Measurements from ENCODE around the gene ACKR4. TPM values are rescaled to one million over a fixed set of nuclear protein-coding genes. Genes with fewer than 3 reads are reported as not detected.
A peak's percentile ranks its signal among the peaks of the same experiment; 100 is the strongest.
"Not testable (repeated sequence)": the region's sequence is repeated elsewhere in the genome, so short reads cannot be mapped to it uniquely, and the experiment has no call there.

ACKR4 gene
- total RNA-seq, 1 donor from 2014 or later = 0.64 TPM

- TF ChIP-seq, protein P1, sequence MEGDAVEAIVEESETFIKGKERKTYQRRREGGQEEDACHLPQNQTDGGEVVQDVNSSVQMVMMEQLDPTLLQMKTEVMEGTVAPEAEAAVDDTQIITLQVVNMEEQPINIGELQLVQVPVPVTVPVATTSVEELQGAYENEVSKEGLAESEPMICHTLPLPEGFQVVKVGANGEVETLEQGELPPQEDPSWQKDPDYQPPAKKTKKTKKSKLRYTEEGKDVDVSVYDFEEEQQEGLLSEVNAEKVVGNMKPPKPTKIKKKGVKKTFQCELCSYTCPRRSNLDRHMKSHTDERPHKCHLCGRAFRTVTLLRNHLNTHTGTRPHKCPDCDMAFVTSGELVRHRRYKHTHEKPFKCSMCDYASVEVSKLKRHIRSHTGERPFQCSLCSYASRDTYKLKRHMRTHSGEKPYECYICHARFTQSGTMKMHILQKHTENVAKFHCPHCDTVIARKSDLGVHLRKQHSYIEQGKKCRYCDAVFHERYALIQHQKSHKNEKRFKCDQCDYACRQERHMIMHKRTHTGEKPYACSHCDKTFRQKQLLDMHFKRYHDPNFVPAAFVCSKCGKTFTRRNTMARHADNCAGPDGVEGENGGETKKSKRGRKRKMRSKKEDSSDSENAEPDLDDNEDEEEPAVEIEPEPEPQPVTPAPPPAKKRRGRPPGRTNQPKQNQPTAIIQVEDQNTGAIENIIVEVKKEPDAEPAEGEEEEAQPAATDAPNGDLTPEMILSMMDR (IDR thresholded peaks at IDR 0.05) = no peak
- Mint-ChIP-seq H3K27ac (ENCODE audit: unreplicated experiment) (peak overlapping the region; percentile 66), H3K36me3 (ENCODE audit: unreplicated experiment) (peaks cover 8% of the 10 kb centered on the region), H3K9me3 (ENCODE audit: unreplicated experiment) (no peaks in the 10 kb centered on the region), H3K4me1 (ENCODE audit: unreplicated experiment) (peaks cover 47% of the 10 kb centered on the region), H3K4me3 (ENCODE audit: unreplicated experiment) (no peak overlapping the region), H3K27me3 (ENCODE audit: unreplicated experiment) (no peaks in the 10 kb centered on the region)
- no peak for DNase-seq (ENCODE audit: extremely low spot score, unreplicated experiment)
These were observed 42.6 kb upstream of the ACKR4 start for GRCh38 chr3:132554437-132554836.

- no peak overlapping the region for H3K4me3 Mint-ChIP-seq (ENCODE audit: unreplicated experiment)
- DNase-seq (ENCODE audit: extremely low spot score, unreplicated experiment) = no peak
- peaks cover 8% of the 10 kb centered on the region for H3K36me3 Mint-ChIP-seq (ENCODE audit: unreplicated experiment)
- H3K9me3 Mint-ChIP-seq (ENCODE audit: unreplicated experiment) = no peaks in the 10 kb centered on the region
- peaks cover 37% of the 10 kb centered on the region for H3K4me1 Mint-ChIP-seq (ENCODE audit: unreplicated experiment)
- no peaks in the 10 kb centered on the region for H3K27me3 Mint-ChIP-seq (ENCODE audit: unreplicated experiment)
- peak overlapping the region; percentile 66 for H3K27ac Mint-ChIP-seq (ENCODE audit: unreplicated experiment)
- TF ChIP-seq, protein P1 (IDR thresholded peaks at IDR 0.05) = no peak
These were observed 41.6 kb upstream of the ACKR4 start for GRCh38 chr3:132555306-132556035.

DNA sequence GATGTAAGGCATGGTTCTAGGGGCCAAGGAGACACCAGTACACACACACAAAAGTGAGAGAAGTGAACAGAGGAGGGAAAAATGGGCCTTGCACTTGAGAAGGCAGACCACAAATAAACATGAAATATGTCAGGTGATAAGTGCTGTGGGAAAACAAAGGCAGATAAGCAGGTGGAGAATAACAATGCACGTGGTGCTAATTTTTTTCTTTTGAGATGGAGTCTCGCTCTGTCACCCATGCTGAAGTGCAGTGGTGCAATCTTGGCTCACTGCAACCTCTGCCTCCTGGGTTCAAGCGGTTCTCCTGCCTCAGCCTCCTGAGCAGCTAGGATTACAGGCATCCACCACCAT, 41.1 kb upstream of the ACKR4 start:
- H3K27ac Mint-ChIP-seq (ENCODE audit: unreplicated experiment); H3K9me3 Mint-ChIP-seq (ENCODE audit: unreplicated experiment); H3K36me3 Mint-ChIP-seq (ENCODE audit: unreplicated experiment); DNase-seq (ENCODE audit: extremely low spot score, unreplicated experiment); H3K27me3 Mint-ChIP-seq (ENCODE audit: unreplicated experiment); H3K4me3 Mint-ChIP-seq (ENCODE audit: unreplicated experiment): not testable (repeated sequence)
- H3K4me1 Mint-ChIP-seq (ENCODE audit: unreplicated experiment) = peaks cover 32% of the 10 kb centered on the region

- Mint-ChIP-seq H3K27ac (ENCODE audit: unreplicated experiment) (peak overlapping the region; percentile 24), H3K9me3 (ENCODE audit: unreplicated experiment) (no peaks in the 10 kb centered on the region), H3K4me1 (ENCODE audit: unreplicated experiment) (peaks cover 30% of the 10 kb centered on the region), H3K36me3 (ENCODE audit: unreplicated experiment) (peaks cover 8% of the 10 kb centered on the region), H3K27me3 (ENCODE audit: unreplicated experiment) (no peaks in the 10 kb centered on the region), H3K4me3 (ENCODE audit: unreplicated experiment) (no peak overlapping the region)
- TF ChIP-seq, protein P1 (IDR thresholded peaks at IDR 0.05) = no peak
- no peak for DNase-seq (ENCODE audit: extremely low spot score, unreplicated experiment)
These were observed 40.4 kb upstream of the ACKR4 start for GRCh38 chr3:132556508-132557159.

GRCh38 chr3:132561003-132561402, 36.1 kb upstream of the ACKR4 start:
- Mint-ChIP-seq H3K4me3 (ENCODE audit: unreplicated experiment) (no peak overlapping the region), H3K4me1 (ENCODE audit: unreplicated experiment) (peaks cover 5% of the 10 kb centered on the region), H3K36me3 (ENCODE audit: unreplicated experiment) (peaks cover 26% of the 10 kb centered on the region), H3K27ac (ENCODE audit: unreplicated experiment) (no peak overlapping the region), H3K27me3 (ENCODE audit: unreplicated experiment) (no peaks in the 10 kb centered on the region), H3K9me3 (ENCODE audit: unreplicated experiment) (peaks cover 4% of the 10 kb centered on the region)
- TF ChIP-seq, protein P1 (IDR thresholded peaks at IDR 0.05) = no peak
- DNase-seq (ENCODE audit: extremely low spot score, unreplicated experiment) = no peak

Data from osteocyte (in vitro differentiated cells).